GM19467 (cell line): ENCODE results near the gene HYAL1.
"Not testable (repeated sequence)": the region's sequence is repeated elsewhere in the genome, so short reads cannot be mapped to it uniquely, and the experiment has no call there.

Source experiments
- ATAC-seq: cut with Tn5 transposase; IDR thresholded peaks from one replicate; pipeline ENCODE4 v1.9.1; 2021; ENCODE audit warnings: mild to moderate bottlenecking, moderate library complexity; ENCODE audit not compliant: unreplicated experiment

HYAL1 gene

GRCh38 chr3:50263478-50264382, 39.6 kb downstream of the HYAL1 start:
- no peak for ATAC-seq

GRCh38 chr3:50262778-50263177, 40.6 kb downstream of the HYAL1 start:
- no peak for ATAC-seq

GRCh38 chr3:50262200-50262599, 41.2 kb downstream of the HYAL1 start:
- not testable (repeated sequence) for ATAC-seq

- ATAC-seq: no peak
Measured at GRCh38 chr3:50261505-50261904, 41.9 kb downstream of the HYAL1 start.

- no peak for ATAC-seq
Measured at GRCh38 chr3:50260942-50261441, 42.4 kb downstream of the HYAL1 start.

- peak; percentile 79 for ATAC-seq
Measured at GRCh38 chr3:50260027-50260941, 43.1 kb downstream of the HYAL1 start.

GRCh38 chr3:50259432-50260026, 43.8 kb downstream of the HYAL1 start:
- no peak for ATAC-seq

- ATAC-seq: no peak
Measured at GRCh38 chr3:50258979-50259378, 44.4 kb downstream of the HYAL1 start.

GRCh38 chr3:50258029-50258680, 45.2 kb downstream of the HYAL1 start:
- no peak for ATAC-seq

GRCh38 chr3:50256978-50257890, 46.1 kb downstream of the HYAL1 start:
- ATAC-seq: no peak

GRCh38 chr3:50255251-50255615, 48.1 kb downstream of the HYAL1 start:
- ATAC-seq: no peak

GRCh38 chr3:50254577-50255250, 48.7 kb downstream of the HYAL1 start:
- ATAC-seq: no peak

- no peak for ATAC-seq
Measured at GRCh38 chr3:50251220-50251619, 52.2 kb downstream of the HYAL1 start.

GRCh38 chr3:50250514-50250913, 52.9 kb downstream of the HYAL1 start:
- ATAC-seq: no peak
